ENCODE results near the gene POFUT1.
A peak's percentile ranks its signal among the peaks of the same experiment; 100 is the strongest.
"Not testable (repeated sequence)": the region's sequence is repeated elsewhere in the genome, so short reads cannot be mapped to it uniquely, and the experiment has no call there.

The POFUT1 gene

DNA sequence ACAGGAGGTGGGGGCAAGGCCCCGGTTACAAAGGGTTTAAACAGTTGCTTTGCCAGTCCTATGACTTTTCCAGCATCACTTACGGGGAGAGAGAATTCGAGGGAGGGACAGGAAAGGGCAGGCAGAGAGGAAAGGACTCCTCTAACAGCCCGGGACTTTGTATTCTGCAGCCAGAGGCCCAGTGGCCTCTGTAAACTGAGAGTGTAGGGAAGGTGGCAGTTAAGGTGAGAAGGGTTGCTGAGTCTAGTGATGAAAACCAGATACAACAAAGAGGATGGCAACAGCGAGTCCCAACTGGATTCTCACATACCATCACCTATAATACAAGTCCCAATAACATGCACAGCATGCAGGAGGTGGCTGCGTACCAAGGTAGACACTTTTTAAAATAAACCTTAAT is 13.7 kb upstream of the POFUT1 start:
- Histone ChIP-seq H3K27ac (no peak overlapping the region), H3K9me3 (no peaks in the 10 kb centered on the region), H3K4me2 (no peak overlapping the region), H4K20me1 (peaks cover 100% of the 10 kb centered on the region), H3K4me1 (peaks cover 23% of the 10 kb centered on the region), H3K36me3 (peaks cover 71% of the 10 kb centered on the region), H3K27me3 (peaks cover 28% of the 10 kb centered on the region), H3K4me3 (no peak overlapping the region), H3K9ac (no peak overlapping the region)
- TF ChIP-seq Cebpa-rat (IDR thresholded peaks at IDR 0.05) = no peak

DNA sequence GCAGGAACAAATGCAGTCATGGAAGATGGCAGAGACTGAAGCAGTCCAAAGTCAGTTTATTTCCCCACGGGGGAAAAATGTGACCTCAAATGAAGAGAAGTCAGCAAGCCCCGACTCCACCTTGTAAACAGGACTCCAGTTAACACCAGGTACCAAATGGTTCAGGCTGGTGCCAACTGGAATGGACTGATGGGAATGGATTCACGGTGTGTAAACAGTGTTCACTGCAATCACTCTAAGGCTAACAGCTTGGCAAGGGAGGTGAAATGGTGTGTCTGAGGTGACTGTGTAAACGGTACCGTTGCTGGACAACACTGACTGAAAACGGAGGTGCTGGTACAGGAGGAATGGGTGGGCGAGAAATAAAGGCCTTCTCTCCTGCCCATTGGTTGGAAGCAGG is 12.1 kb upstream of the POFUT1 start:
- Histone ChIP-seq H4K20me1 (peaks cover 100% of the 10 kb centered on the region), H3K27ac (no peak overlapping the region), H3K9ac (no peak overlapping the region), H3K27me3 (peaks cover 12% of the 10 kb centered on the region), H3K4me3 (no peak overlapping the region), H3K4me1 (peaks cover 16% of the 10 kb centered on the region), H3K4me2 (no peak overlapping the region), H3K9me3 (no peaks in the 10 kb centered on the region), H3K36me3 (peaks cover 87% of the 10 kb centered on the region)
- no peak for TF ChIP-seq Cebpa-rat (IDR thresholded peaks at IDR 0.05)

DNA sequence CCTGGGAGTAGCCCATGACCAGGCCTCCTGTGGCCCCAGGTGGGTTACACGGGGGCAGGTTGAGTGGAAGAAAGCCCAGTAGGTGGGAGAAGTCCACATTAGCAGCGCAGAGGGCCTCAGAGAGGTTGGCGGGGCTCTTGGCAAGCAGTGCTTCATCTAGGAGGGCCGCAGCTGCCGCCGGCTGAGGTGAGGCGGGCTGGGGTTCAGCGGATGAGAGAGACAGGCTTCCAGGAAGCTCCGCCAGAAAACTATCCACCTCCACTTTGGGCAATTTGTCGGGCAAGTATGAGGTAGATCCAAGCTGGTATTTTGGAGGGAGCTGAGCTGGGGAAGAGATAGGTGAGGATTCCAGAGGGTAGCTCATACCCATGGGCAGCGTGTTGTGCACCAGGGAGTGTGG is 11.1 kb upstream of the POFUT1 start:
- Histone ChIP-seq H4K20me1 (peaks cover 100% of the 10 kb centered on the region), H3K36me3 (peaks cover 93% of the 10 kb centered on the region)
- not testable (repeated sequence) for H3K4me1 ChIP-seq

DNA sequence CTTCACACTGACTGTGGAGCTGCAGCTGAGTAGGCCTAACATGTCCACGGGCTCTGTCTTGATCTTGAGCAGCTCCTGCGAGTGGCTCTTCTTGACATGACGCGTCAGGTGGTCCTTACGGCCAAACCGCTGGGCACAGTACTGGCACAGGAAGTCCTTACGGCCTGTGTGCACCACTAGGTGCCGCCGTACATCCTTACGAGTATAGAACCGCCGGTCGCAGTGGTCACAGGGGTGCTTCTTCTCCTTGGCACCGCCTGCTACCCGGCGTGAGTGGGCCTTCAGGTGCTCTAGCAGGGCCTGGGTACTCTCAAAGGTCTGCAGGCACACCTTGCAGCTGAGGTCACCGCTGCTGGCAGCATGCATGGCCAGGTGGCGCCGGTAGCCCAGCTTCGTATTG is 10.5 kb upstream of the POFUT1 start:
- H4K20me1 ChIP-seq = peaks cover 100% of the 10 kb centered on the region
- H3K36me3 ChIP-seq = peaks cover 96% of the 10 kb centered on the region
- H3K4me1 ChIP-seq = not testable (repeated sequence)

More for the DNA sequence above, 11.1 kb upstream of the POFUT1 start:
- not testable (repeated sequence) for H3K27ac ChIP-seq, H3K9me3 ChIP-seq, H3K9ac ChIP-seq, H3K27me3 ChIP-seq, H3K4me3 ChIP-seq, H3K4me2 ChIP-seq

DNA sequence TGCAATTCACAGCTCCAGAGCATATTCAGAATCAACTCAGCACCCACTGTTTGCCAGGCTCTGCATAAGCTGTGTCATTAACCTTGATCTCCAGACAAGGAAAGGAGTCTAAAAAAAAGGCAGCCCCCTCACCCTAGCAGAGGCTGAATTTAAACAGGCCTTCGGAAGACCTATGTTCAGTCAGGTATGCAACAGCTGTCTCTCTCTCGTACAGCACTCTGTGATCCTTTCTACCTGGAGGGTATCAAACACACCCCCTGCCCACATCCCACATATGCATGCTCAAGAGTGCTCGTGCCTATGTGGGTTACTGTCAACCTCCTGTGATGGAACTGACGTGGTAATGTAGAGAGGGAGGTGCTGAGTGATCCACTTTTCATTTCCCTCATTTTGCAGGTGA is 8.7 kb upstream of the POFUT1 start:
- no peaks in the 10 kb centered on the region for H3K9me3 ChIP-seq
- peaks cover 100% of the 10 kb centered on the region for H3K36me3 ChIP-seq
- peaks cover 16% of the 10 kb centered on the region for H3K4me1 ChIP-seq
- peaks cover 100% of the 10 kb centered on the region for H4K20me1 ChIP-seq
- no peak for TF ChIP-seq Cebpa-rat (IDR thresholded peaks at IDR 0.05)
- no peak overlapping the region for H3K4me2 ChIP-seq
- no peak overlapping the region for H3K27ac ChIP-seq
- no peak overlapping the region for H3K4me3 ChIP-seq
- no peak overlapping the region for H3K9ac ChIP-seq
- H3K27me3 ChIP-seq = no peaks in the 10 kb centered on the region

More for the DNA sequence above, 10.5 kb upstream of the POFUT1 start:
- H3K4me2 ChIP-seq, H3K27ac ChIP-seq, H3K9me3 ChIP-seq, H3K4me3 ChIP-seq, H3K9ac ChIP-seq, H3K27me3 ChIP-seq: not testable (repeated sequence)

DNA sequence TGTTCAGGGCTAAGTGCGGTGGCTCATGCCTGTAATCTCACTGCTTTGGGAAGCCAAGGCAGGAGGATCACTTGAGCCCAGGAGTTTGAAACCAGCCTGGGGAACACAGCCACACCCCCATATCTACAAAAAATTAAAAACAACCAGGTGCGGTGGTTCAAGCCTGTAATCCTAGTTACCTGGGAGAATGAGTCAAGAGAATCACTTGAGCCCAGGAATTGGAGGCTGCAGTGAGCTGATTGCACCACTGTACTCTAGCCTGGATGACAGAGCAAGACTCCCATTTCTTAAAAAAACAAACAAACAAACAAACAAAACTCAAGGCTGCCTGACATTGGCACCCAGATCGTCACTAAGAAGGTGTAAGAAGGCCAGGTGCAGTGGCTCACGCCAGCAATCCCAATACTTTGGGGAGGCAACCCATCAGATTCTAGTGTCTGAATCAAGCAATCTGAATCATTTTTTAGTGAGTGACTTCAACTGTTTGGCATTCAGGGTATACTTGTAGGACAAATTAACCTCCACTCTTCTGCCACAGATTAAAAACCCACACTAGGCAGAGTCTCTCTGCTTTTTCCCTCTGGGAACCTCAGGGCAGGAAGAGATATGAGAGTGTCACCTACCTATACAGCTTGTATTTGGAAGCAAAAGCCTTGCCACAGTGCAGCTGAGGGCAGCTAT is 6.2 kb upstream of the POFUT1 start:
- H3K9ac ChIP-seq = no peak overlapping the region
- peaks cover 40% of the 10 kb centered on the region for H3K4me1 ChIP-seq
- H3K36me3 ChIP-seq = peaks cover 84% of the 10 kb centered on the region
- H3K4me3 ChIP-seq = no peak overlapping the region
- H3K27ac ChIP-seq = no peak overlapping the region
- no peak for TF ChIP-seq Cebpa-rat (IDR thresholded peaks at IDR 0.05)
- H3K4me2 ChIP-seq = no peak overlapping the region
- H3K27me3 ChIP-seq = no peaks in the 10 kb centered on the region
- H3K9me3 ChIP-seq = no peaks in the 10 kb centered on the region
- H4K20me1 ChIP-seq = peaks cover 100% of the 10 kb centered on the region

DNA sequence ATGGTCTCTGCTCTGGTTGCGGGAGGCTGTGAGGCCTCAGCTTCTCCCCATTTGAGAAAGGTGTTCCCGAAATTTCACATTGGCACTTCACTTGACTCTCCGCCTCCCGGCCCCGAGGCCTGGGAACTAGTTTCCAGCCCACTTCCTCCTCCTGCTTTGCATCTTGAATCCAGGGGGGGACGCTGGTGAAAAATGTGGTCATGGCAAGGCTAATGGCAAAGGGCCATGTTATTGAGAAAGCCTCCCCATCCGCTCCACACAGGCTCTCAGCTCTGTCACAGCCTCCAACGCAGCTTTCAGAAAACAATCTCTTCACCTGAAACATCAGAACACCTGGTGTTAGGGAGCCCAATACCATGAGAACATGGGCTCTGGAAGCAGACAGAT is 5.7 kb upstream of the POFUT1 start:
- Histone ChIP-seq H3K9me3 (no peaks in the 10 kb centered on the region), H3K9ac (no peak overlapping the region), H3K36me3 (peaks cover 78% of the 10 kb centered on the region), H3K27ac (no peak overlapping the region), H3K4me3 (no peak overlapping the region), H3K27me3 (no peaks in the 10 kb centered on the region), H3K4me1 (peaks cover 45% of the 10 kb centered on the region), H3K4me2 (no peak overlapping the region), H4K20me1 (peaks cover 100% of the 10 kb centered on the region)
- no peak for TF ChIP-seq Cebpa-rat (IDR thresholded peaks at IDR 0.05)

DNA sequence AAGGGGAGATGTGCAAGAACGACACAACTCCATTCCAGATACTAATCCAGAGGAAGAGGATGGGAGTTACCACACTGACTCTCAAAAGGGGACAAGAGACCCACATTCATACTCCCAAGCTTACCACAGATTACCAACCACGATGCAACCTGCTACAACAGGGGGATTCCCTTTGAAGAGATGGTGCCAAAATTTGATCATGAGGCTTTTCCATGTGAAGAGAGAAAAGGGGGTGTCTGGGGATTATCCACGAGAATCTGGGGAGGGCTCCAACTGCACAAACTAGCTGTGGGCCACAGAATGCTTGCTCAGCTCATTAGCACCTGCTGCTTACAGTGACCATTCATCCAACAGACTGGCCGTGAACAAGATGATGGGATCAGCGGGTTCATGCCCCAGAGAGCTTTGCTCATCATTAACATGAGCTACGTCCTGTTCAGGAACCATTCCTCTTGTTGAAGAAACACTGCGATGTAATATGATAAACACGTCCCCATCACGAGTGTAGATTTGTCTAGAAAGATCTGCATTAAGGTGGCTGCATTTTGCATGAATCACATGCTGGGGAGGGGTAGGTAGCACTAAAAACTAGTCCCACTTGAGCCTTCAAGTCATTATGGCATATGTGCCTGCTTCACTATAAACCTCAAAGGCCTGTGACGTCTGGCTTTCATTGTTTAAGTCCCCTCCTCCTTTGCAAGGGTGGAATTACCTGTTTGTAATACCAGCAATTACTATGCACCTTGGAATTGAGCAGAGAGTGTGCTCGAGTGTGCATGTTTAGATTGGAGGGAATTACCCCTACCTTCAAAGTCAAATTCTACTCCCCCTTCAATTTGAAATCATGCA is 4.1 kb upstream of the POFUT1 start:
- Histone ChIP-seq H3K4me3 (no peak overlapping the region), H3K4me1 (peaks cover 51% of the 10 kb centered on the region), H3K27me3 (no peaks in the 10 kb centered on the region), H3K27ac (no peak overlapping the region), H4K20me1 (peaks cover 87% of the 10 kb centered on the region), H3K9ac (peak overlapping the region; percentile 99; the same call in 1 of the 2 replicates), H3K9me3 (no peaks in the 10 kb centered on the region), H3K36me3 (peaks cover 62% of the 10 kb centered on the region), H3K4me2 (peak overlapping the region; percentile 100)
- no peak for TF ChIP-seq Cebpa-rat (IDR thresholded peaks at IDR 0.05)

DNA sequence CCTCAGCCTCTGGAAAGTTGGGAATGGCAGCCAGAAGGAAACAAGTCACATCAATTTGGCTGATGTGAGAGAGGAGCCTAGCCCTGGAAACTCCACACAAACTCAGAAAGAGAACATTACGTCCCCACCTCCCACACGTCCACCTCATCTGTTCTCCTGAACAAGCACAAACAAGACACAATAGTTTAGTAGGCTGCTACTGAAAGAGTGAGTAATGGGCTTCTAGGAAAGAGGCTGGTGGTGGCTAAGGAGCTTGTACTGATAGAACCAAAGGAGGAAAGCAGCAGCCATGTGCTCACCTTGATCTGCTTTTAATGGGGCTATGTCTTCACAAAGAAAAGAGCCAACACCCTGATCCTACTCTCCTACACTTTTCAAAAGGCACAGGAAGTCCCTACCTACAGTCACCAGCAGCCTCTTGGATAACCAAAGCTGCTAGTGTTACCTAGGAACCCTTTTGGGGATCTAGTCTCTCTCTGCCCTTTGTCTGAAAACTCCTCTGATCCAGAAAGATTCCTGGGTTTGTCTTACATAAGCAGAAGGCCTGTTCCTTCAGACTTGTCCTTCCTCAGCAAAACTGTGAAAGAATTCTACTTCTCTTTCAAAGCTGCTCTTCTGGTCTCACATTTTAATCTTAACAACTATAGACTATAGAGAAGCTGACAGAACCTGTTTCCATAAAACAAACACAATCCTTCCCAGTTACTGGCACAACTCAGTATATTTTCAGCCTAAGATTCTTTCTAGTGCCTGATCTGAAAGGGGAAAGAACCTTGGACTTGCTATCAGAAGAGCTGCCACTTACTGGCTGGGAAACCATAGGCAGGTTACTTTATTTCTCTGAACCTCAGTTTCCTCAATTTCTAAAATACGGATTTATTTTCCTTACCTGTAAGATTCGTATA is 3.2 kb upstream of the POFUT1 start:
- Histone ChIP-seq H3K27ac (peak overlapping the region; percentile 97), H3K9me3 (no peaks in the 10 kb centered on the region), H4K20me1 (peaks cover 79% of the 10 kb centered on the region), H3K4me1 (peaks cover 60% of the 10 kb centered on the region), H3K9ac (peak overlapping the region; percentile 99; the same call in 1 of the 2 replicates), H3K27me3 (no peaks in the 10 kb centered on the region), H3K36me3 (peaks cover 55% of the 10 kb centered on the region), H3K4me2 (peak overlapping the region; percentile 100), H3K4me3 (peak overlapping the region; percentile 98; the same call in 1 of the 2 replicates)
- no peak for TF ChIP-seq Cebpa-rat (IDR thresholded peaks at IDR 0.05)
